Activated T-helper 1 cell treated with anti-CD3 and anti-CD28 coated beads, Interleukin-12 subunit alpha, Interleukin-12 subunit beta, Interleukin-2, Interleukin-4 antibody, amounts not matched to agents 30 ng/mL and 10 ng/mL and 1 ng/mL, durations not matched to agents 14 hours and 24 hours and 36 hours (primary cell): ENCODE results near the gene OSMR. TPM values are rescaled to one million over a fixed set of nuclear protein-coding genes. Genes with fewer than 3 reads are reported as not detected.

ENCODE experiments used
- DNase-seq: peaks from one replicate; pipeline ENCODE4 v3.0.0; 2021; ENCODE audit warnings: low spot score
- H3K27ac Mint-ChIP-seq: one replicate; pipeline ENCODE4 v1.8.0; 2021; ENCODE audit warnings: mild to moderate bottlenecking, mixed read lengths
- H3K27me3 Mint-ChIP-seq: one replicate; pipeline ENCODE4 v1.8.0; 2022; ENCODE audit warnings: mild to moderate bottlenecking, moderate library complexity, mixed read lengths; ENCODE audit not compliant: insufficient read depth
- H3K36me3 Mint-ChIP-seq: one replicate; pipeline ENCODE4 v1.8.0; 2021; ENCODE audit warnings: low read depth, mixed read lengths
- H3K4me1 Mint-ChIP-seq: one replicate; pipeline ENCODE4 v1.8.0; 2021; ENCODE audit warnings: low read depth, mixed read lengths
- H3K4me3 Mint-ChIP-seq: one replicate; pipeline ENCODE4 v1.8.0; 2021; ENCODE audit warnings: mild to moderate bottlenecking, moderate library complexity, mixed read lengths
- H3K9me3 Mint-ChIP-seq: one replicate; pipeline ENCODE4 v1.8.0; 2021; ENCODE audit warnings: mixed read lengths
- intact Hi-C: fragments of 100-400 bp; cut with micrococcal nuclease; formaldehyde crosslinking; loops from one replicate; pipeline ENCODE4 v1.15.1; 2024
- total RNA-seq: library from RNA; stranded (reverse); gene quantifications from 2 replicates; pipeline ENCODE4 v1.2.3, GENCODE V29; 2022

Gene OSMR
- total RNA-seq, 1 donor from 2014 or later, result not detected

GRCh38 chr5:38926121-38926520 is 80.3 kb downstream of the OSMR start:
- Mint-ChIP-seq H3K4me3 (no peak overlapping the region), H3K9me3 (no peaks in the 10 kb centered on the region), H3K27ac (no peak overlapping the region), H3K4me1 (no peaks in the 10 kb centered on the region), H3K27me3 (peaks cover 16% of the 10 kb centered on the region), H3K36me3 (no peaks in the 10 kb centered on the region)
- intact Hi-C loops, result no loop called here
- no peak for DNase-seq

- intact Hi-C loops, result no loop called here
- Mint-ChIP-seq H3K27ac (no peak overlapping the region), H3K9me3 (no peaks in the 10 kb centered on the region), H3K27me3 (peaks cover 13% of the 10 kb centered on the region), H3K36me3 (no peaks in the 10 kb centered on the region), H3K4me3 (no peak overlapping the region), H3K4me1 (no peaks in the 10 kb centered on the region)
- DNase-seq, result no peak
Measured at GRCh38 chr5:38927470-38927869, 81.7 kb downstream of the OSMR start.

GRCh38 chr5:38929838-38930237 is 84.0 kb downstream of the OSMR start:
- no peaks in the 10 kb centered on the region for H3K4me1 Mint-ChIP-seq
- no peaks in the 10 kb centered on the region for H3K36me3 Mint-ChIP-seq
- H3K27ac Mint-ChIP-seq, result no peak overlapping the region
- intact Hi-C loops, result no loop called here
- no peak overlapping the region for H3K4me3 Mint-ChIP-seq
- peaks cover 8% of the 10 kb centered on the region for H3K27me3 Mint-ChIP-seq
- no peak for DNase-seq
- H3K9me3 Mint-ChIP-seq, result no peaks in the 10 kb centered on the region

- H3K27ac Mint-ChIP-seq, result no peak overlapping the region
- no peaks in the 10 kb centered on the region for H3K4me1 Mint-ChIP-seq
- H3K4me3 Mint-ChIP-seq, result no peak overlapping the region
Measured at GRCh38 chr5:38931731-38932130, 85.9 kb downstream of the OSMR start.

GRCh38 chr5:38932854-38933408 is 87.1 kb downstream of the OSMR start:
- H3K9me3 Mint-ChIP-seq, result no peaks in the 10 kb centered on the region
- H3K36me3 Mint-ChIP-seq, result peaks cover 5% of the 10 kb centered on the region
- no peaks in the 10 kb centered on the region for H3K4me1 Mint-ChIP-seq
- H3K27me3 Mint-ChIP-seq, result peaks cover 3% of the 10 kb centered on the region
- no peak overlapping the region for H3K4me3 Mint-ChIP-seq
- no peak for DNase-seq
- H3K27ac Mint-ChIP-seq, result no peak overlapping the region
- intact Hi-C loops, result no loop called here

More at GRCh38 chr5:38931731-38932130, 85.9 kb downstream of the OSMR start:
- Mint-ChIP-seq H3K27me3 (peaks cover 8% of the 10 kb centered on the region), H3K9me3 (no peaks in the 10 kb centered on the region), H3K36me3 (peaks cover 4% of the 10 kb centered on the region)
- DNase-seq, result no peak
- intact Hi-C loops, result no loop called here

- no peaks in the 10 kb centered on the region for H3K27me3 Mint-ChIP-seq
- H3K4me1 Mint-ChIP-seq, result no peaks in the 10 kb centered on the region
- intact Hi-C loops, result no loop called here
- H3K27ac Mint-ChIP-seq, result no peak overlapping the region
- no peak overlapping the region for H3K4me3 Mint-ChIP-seq
- no peak for DNase-seq
- H3K36me3 Mint-ChIP-seq, result peaks cover 5% of the 10 kb centered on the region
- no peaks in the 10 kb centered on the region for H3K9me3 Mint-ChIP-seq
Measured at GRCh38 chr5:38935437-38935836, 89.6 kb downstream of the OSMR start.

GRCh38 chr5:38936269-38936668 is 90.5 kb downstream of the OSMR start:
- H3K9me3 Mint-ChIP-seq, result no peaks in the 10 kb centered on the region
- H3K36me3 Mint-ChIP-seq, result peaks cover 7% of the 10 kb centered on the region
- no peaks in the 10 kb centered on the region for H3K4me1 Mint-ChIP-seq
- no peak overlapping the region for H3K27ac Mint-ChIP-seq
- no peak overlapping the region for H3K4me3 Mint-ChIP-seq
- no peak for DNase-seq
- H3K27me3 Mint-ChIP-seq, result no peaks in the 10 kb centered on the region
- intact Hi-C loops, result no loop called here

- Mint-ChIP-seq H3K27ac (no peak overlapping the region), H3K9me3 (no peaks in the 10 kb centered on the region), H3K27me3 (no peaks in the 10 kb centered on the region), H3K36me3 (peaks cover 15% of the 10 kb centered on the region), H3K4me1 (no peaks in the 10 kb centered on the region), H3K4me3 (no peak overlapping the region)
- DNase-seq, result no peak
- intact Hi-C loops, result no loop called here
Measured at GRCh38 chr5:38938424-38938823, 92.6 kb downstream of the OSMR start.

GRCh38 chr5:38938973-38939372 is 93.2 kb downstream of the OSMR start:
- intact Hi-C loops, result no loop called here
- peaks cover 15% of the 10 kb centered on the region for H3K36me3 Mint-ChIP-seq
- H3K4me1 Mint-ChIP-seq, result no peaks in the 10 kb centered on the region
- H3K27me3 Mint-ChIP-seq, result no peaks in the 10 kb centered on the region
- H3K27ac Mint-ChIP-seq, result no peak overlapping the region
- no peaks in the 10 kb centered on the region for H3K9me3 Mint-ChIP-seq
- H3K4me3 Mint-ChIP-seq, result no peak overlapping the region
- no peak for DNase-seq

GRCh38 chr5:38940230-38940858 is 94.5 kb downstream of the OSMR start:
- Mint-ChIP-seq H3K4me1 (no peaks in the 10 kb centered on the region), H3K9me3 (no peaks in the 10 kb centered on the region), H3K27me3 (no peaks in the 10 kb centered on the region), H3K27ac (no peak overlapping the region), H3K36me3 (peaks cover 17% of the 10 kb centered on the region), H3K4me3 (no peak overlapping the region)
- intact Hi-C loops, result no loop called here
- DNase-seq, result no peak

GRCh38 chr5:38941912-38942311 is 96.1 kb downstream of the OSMR start:
- no peaks in the 10 kb centered on the region for H3K9me3 Mint-ChIP-seq
- H3K4me3 Mint-ChIP-seq, result no peak overlapping the region
- no peak overlapping the region for H3K27ac Mint-ChIP-seq
- no peak for DNase-seq
- intact Hi-C loops, result no loop called here
- peaks cover 24% of the 10 kb centered on the region for H3K36me3 Mint-ChIP-seq
- H3K4me1 Mint-ChIP-seq, result peaks cover 4% of the 10 kb centered on the region
- H3K27me3 Mint-ChIP-seq, result no peaks in the 10 kb centered on the region

GRCh38 chr5:38944282-38944681 is 98.5 kb downstream of the OSMR start:
- H3K27me3 Mint-ChIP-seq, result no peaks in the 10 kb centered on the region
- H3K9me3 Mint-ChIP-seq, result no peaks in the 10 kb centered on the region
- peaks cover 28% of the 10 kb centered on the region for H3K36me3 Mint-ChIP-seq
- H3K4me3 Mint-ChIP-seq, result no peak overlapping the region
- no peak overlapping the region for H3K27ac Mint-ChIP-seq
- peaks cover 6% of the 10 kb centered on the region for H3K4me1 Mint-ChIP-seq
- DNase-seq, result no peak
- intact Hi-C loops, result no loop called here

- intact Hi-C loops, result no loop called here
- H3K27ac Mint-ChIP-seq, result no peak overlapping the region
- H3K36me3 Mint-ChIP-seq, result peaks cover 37% of the 10 kb centered on the region
Measured at GRCh38 chr5:38948501-38948900, 102.7 kb downstream of the OSMR start.

More at GRCh38 chr5:38948501-38948900, 102.7 kb downstream of the OSMR start:
- H3K4me3 Mint-ChIP-seq, result no peak overlapping the region
- H3K27me3 Mint-ChIP-seq, result no peaks in the 10 kb centered on the region
- peaks cover 6% of the 10 kb centered on the region for H3K4me1 Mint-ChIP-seq
- no peaks in the 10 kb centered on the region for H3K9me3 Mint-ChIP-seq
- DNase-seq, result no peak
